Activated T-cell treated with anti-CD3 and anti-CD28 coated beads, Interleukin-2, amount 50 U/mL, for 24 hours (primary cell): Measurements from ENCODE around the gene NTNG1.

ENCODE experiments used
- DNase-seq: peaks from one replicate; pipeline ENCODE4 v3.0.0-alpha.2; 2020
- H3K27ac Mint-ChIP-seq: 2 replicates; pipeline ENCODE4 v1.8.0; 2020; ENCODE audit warnings: mild to moderate bottlenecking, mixed read lengths
- H3K27me3 Mint-ChIP-seq: 2 replicates; pipeline ENCODE4 v1.8.0; 2020; ENCODE audit warnings: mixed read lengths
- H3K36me3 Mint-ChIP-seq: 2 replicates; pipeline ENCODE4 v1.8.0; 2020; ENCODE audit warnings: low read depth, mixed read lengths
- H3K4me1 Mint-ChIP-seq: 2 replicates; pipeline ENCODE4 v1.8.0; 2020; ENCODE audit warnings: low read depth, mixed read lengths
- H3K4me3 Mint-ChIP-seq: 2 replicates; pipeline ENCODE4 v1.8.0; 2020; ENCODE audit warnings: mild to moderate bottlenecking, moderate library complexity, mixed read lengths
- H3K9me3 Mint-ChIP-seq: 2 replicates; pipeline ENCODE4 v1.8.0; 2020; ENCODE audit warnings: mixed read lengths

Gene NTNG1

GRCh38 chr1:107430540-107431228 is 289.8 kb downstream of the NTNG1 start:
- no peak for DNase-seq
- H3K4me1 Mint-ChIP-seq: no peaks in the 10 kb centered on the region
- H3K4me3 Mint-ChIP-seq: no peak overlapping the region

DNA sequence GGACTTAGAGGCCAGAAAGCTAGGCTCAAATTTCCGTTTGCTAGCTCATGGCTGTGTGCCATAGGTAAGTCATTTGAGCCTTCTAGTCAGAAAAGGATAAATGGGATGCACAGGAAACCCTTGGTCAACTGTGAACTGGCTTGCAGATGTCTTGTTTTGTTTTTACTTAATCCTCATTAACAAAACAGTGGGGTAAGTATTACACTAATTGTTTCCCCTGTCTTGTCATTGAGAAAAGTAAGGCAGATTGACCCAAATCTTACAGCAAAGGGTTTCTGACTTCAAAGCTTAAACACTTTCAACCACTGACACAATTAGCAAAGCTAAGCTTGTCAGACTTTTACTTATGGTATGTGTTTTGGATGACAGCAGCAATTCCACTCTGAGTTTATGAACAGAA is 291.3 kb downstream of the NTNG1 start:
- Mint-ChIP-seq H3K4me1 (no peaks in the 10 kb centered on the region), H3K27ac (no peak overlapping the region), H3K9me3 (no peaks in the 10 kb centered on the region), H3K27me3 (peaks cover 4% of the 10 kb centered on the region), H3K36me3 (no peaks in the 10 kb centered on the region), H3K4me3 (no peak overlapping the region)
- DNase-seq: no peak

More at GRCh38 chr1:107430540-107431228, 289.8 kb downstream of the NTNG1 start:
- H3K9me3 Mint-ChIP-seq: no peaks in the 10 kb centered on the region
- no peak overlapping the region for H3K27ac Mint-ChIP-seq
- peaks cover 4% of the 10 kb centered on the region for H3K27me3 Mint-ChIP-seq
- no peaks in the 10 kb centered on the region for H3K36me3 Mint-ChIP-seq

DNA sequence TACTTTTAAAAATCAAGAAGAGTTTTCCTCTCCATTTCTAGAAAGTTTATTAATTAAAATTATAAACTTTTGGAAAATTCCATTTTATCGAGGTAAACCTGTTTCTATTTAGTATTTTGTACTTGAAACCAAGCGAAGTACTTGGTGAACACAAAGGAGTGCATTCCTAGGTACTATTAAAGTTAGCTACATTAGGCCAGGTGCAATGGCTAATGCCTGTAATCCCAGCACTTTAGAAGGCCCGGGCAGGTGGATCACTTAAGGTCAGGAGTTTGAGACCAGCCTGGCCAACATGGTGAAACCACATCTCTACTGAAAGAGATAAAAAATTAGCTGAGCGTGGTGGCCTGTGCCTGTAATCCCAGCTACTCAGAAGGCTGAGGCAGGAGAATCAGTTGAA is 292.2 kb downstream of the NTNG1 start:
- Mint-ChIP-seq H3K27me3 (peaks cover 4% of the 10 kb centered on the region), H3K4me1 (no peaks in the 10 kb centered on the region), H3K36me3 (no peaks in the 10 kb centered on the region), H3K9me3 (no peaks in the 10 kb centered on the region), H3K27ac (no peak overlapping the region), H3K4me3 (no peak overlapping the region)
- no peak for DNase-seq

- Mint-ChIP-seq H3K36me3 (no peaks in the 10 kb centered on the region), H3K27ac (no peak overlapping the region), H3K4me1 (no peaks in the 10 kb centered on the region), H3K27me3 (peaks cover 4% of the 10 kb centered on the region), H3K9me3 (no peaks in the 10 kb centered on the region), H3K4me3 (no peak overlapping the region)
- DNase-seq: no peak
Observed at GRCh38 chr1:107433635-107434360, 293.0 kb downstream of the NTNG1 start.

GRCh38 chr1:107434361-107434693 is 293.5 kb downstream of the NTNG1 start:
- Mint-ChIP-seq H3K27me3 (peaks cover 4% of the 10 kb centered on the region), H3K36me3 (no peaks in the 10 kb centered on the region), H3K4me1 (no peaks in the 10 kb centered on the region), H3K27ac (no peak overlapping the region), H3K4me3 (no peak overlapping the region), H3K9me3 (no peaks in the 10 kb centered on the region)
- no peak for DNase-seq

GRCh38 chr1:107436552-107437241 is 295.9 kb downstream of the NTNG1 start:
- no peaks in the 10 kb centered on the region for H3K27me3 Mint-ChIP-seq
- no peak overlapping the region for H3K4me3 Mint-ChIP-seq
- no peaks in the 10 kb centered on the region for H3K36me3 Mint-ChIP-seq
- no peak for DNase-seq
- no peaks in the 10 kb centered on the region for H3K9me3 Mint-ChIP-seq
- no peaks in the 10 kb centered on the region for H3K4me1 Mint-ChIP-seq
- H3K27ac Mint-ChIP-seq: no peak overlapping the region

- Mint-ChIP-seq H3K4me3 (no peak overlapping the region), H3K36me3 (no peaks in the 10 kb centered on the region), H3K4me1 (peaks cover 4% of the 10 kb centered on the region), H3K27me3 (no peaks in the 10 kb centered on the region), H3K9me3 (no peaks in the 10 kb centered on the region), H3K27ac (no peak overlapping the region)
- no peak for DNase-seq
Observed at GRCh38 chr1:107439567-107439966, 298.7 kb downstream of the NTNG1 start.

- Mint-ChIP-seq H3K27me3 (no peaks in the 10 kb centered on the region), H3K4me3 (no peak overlapping the region), H3K4me1 (peaks cover 4% of the 10 kb centered on the region), H3K27ac (no peak overlapping the region), H3K36me3 (no peaks in the 10 kb centered on the region), H3K9me3 (no peaks in the 10 kb centered on the region)
- no peak for DNase-seq
Observed at GRCh38 chr1:107442551-107442950, 301.7 kb downstream of the NTNG1 start.

DNA sequence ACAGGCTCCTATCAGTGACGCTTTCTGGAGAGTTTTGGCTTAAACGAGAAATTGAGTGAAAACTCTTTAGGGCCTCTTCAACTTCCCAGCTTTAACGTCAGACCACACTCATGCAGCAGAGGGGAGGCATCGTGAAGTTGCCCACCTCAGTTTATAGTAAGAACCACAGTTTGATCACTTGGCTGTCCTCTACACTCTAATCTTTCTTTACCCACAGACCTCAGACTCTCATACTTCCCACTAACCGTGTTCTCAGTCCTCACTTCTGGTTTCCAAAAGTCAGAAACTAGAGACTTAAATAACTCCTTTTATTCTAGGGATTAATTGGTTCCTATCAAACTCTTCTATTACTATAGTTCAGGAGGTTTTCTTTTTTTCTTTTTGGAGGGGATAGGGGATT is 302.2 kb downstream of the NTNG1 start:
- Mint-ChIP-seq H3K36me3 (no peaks in the 10 kb centered on the region), H3K4me1 (peaks cover 4% of the 10 kb centered on the region), H3K27me3 (no peaks in the 10 kb centered on the region), H3K9me3 (no peaks in the 10 kb centered on the region), H3K4me3 (no peak overlapping the region), H3K27ac (no peak overlapping the region)
- DNase-seq: no peak

DNA sequence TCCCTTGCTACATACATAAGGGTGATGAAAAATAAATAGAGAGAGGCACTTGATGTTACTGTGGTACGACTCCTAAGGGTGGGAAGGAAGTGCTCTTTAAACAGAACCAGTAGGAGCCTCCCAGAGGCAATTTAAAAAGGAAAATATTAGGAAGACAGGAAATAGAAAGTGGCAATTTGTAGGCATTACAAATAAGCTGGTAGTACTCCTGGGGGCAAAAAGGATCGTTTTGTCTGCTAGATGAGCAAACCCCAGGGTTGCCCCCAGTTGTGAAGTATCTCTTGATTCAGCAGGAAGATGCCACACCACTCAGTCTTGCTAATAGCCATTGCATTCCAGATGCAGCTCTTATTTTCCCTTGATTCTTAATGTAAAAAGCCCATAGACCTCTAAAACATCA is 303.0 kb downstream of the NTNG1 start:
- Mint-ChIP-seq H3K27me3 (no peaks in the 10 kb centered on the region), H3K4me1 (peaks cover 4% of the 10 kb centered on the region), H3K36me3 (no peaks in the 10 kb centered on the region), H3K9me3 (no peaks in the 10 kb centered on the region), H3K4me3 (no peak overlapping the region), H3K27ac (no peak overlapping the region)
- no peak for DNase-seq

- Mint-ChIP-seq H3K4me1 (peaks cover 4% of the 10 kb centered on the region), H3K4me3 (no peak overlapping the region), H3K36me3 (no peaks in the 10 kb centered on the region), H3K27me3 (peaks cover 4% of the 10 kb centered on the region), H3K27ac (no peak overlapping the region), H3K9me3 (no peaks in the 10 kb centered on the region)
- no peak for DNase-seq
Observed at GRCh38 chr1:107444302-107444701, 303.5 kb downstream of the NTNG1 start.

DNA sequence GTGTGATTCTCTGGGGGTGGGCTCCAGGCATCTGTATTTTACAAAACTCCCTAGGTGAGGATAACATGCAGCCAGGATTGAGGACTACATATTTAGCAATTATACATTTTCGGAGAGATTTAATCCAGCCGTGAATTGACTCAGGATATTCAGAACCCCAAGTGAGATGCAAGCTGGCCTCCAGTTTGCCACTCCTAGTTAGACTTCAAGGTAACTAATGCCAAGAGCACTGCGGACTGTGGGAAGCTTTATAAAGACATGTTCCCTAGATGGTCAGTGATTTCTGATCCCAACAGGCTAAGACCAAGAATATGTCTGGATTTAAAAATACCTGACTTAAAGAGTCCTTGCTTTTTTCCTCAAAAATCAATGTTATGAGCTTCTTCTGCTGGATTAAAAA is 308.5 kb downstream of the NTNG1 start:
- DNase-seq: no peak
- Mint-ChIP-seq H3K36me3 (no peaks in the 10 kb centered on the region), H3K27me3 (peaks cover 5% of the 10 kb centered on the region), H3K9me3 (no peaks in the 10 kb centered on the region), H3K4me3 (no peak overlapping the region), H3K27ac (no peak overlapping the region), H3K4me1 (no peaks in the 10 kb centered on the region)

DNA sequence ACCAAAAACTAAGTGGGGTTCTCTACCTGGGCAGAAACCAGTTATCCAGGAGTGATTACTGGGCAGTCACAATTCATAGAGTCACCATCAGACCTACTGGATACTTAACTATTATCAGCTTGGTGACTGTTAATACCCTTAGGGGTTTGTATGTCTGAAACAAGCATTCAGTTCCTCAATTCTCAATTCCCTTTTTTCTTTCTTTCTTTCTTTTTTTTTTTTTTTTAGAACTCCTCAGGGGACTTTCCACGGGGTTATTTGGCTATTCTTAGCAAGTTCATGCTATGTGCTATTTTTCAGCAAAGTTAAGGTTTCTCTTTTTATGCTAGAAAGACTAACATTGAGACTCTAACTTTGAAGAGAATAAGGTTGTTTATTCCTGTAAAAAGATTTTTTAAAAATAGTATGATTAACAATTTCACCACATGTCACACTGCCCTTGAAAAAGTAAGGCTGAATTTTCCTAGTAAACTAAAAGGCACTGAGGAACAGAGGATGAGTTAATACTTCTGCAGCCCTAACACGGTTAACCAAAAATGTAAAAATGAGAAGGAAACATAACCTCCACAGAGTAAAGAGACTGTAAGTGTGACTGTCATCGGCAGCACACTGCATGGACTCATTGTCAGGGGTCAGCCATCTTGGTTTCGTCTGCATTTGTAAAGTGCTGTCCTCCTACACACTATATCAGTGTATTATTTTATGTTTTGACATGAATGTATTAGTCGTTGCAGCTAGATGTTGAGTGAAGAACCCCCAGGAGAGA is 310.2 kb downstream of the NTNG1 start:
- H3K4me1 Mint-ChIP-seq: no peaks in the 10 kb centered on the region
- H3K4me3 Mint-ChIP-seq: no peak overlapping the region
- H3K27me3 Mint-ChIP-seq: peaks cover 9% of the 10 kb centered on the region
- DNase-seq: no peak
- H3K36me3 Mint-ChIP-seq: no peaks in the 10 kb centered on the region
- no peak overlapping the region for H3K27ac Mint-ChIP-seq
- H3K9me3 Mint-ChIP-seq: no peaks in the 10 kb centered on the region

GRCh38 chr1:107451715-107452114 is 310.9 kb downstream of the NTNG1 start:
- no peak overlapping the region for H3K27ac Mint-ChIP-seq
- H3K36me3 Mint-ChIP-seq: no peaks in the 10 kb centered on the region
- no peak overlapping the region for H3K4me3 Mint-ChIP-seq
- H3K4me1 Mint-ChIP-seq: no peaks in the 10 kb centered on the region
- peaks cover 9% of the 10 kb centered on the region for H3K27me3 Mint-ChIP-seq
- no peaks in the 10 kb centered on the region for H3K9me3 Mint-ChIP-seq
- no peak for DNase-seq
